GM19023 (cell line): ENCODE results near the gene MAX.

Experiments
- ATAC-seq: cut with Tn5 transposase; IDR thresholded peaks from one replicate; pipeline ENCODE4 v1.9.1; 2021; ENCODE audit warnings: mild to moderate bottlenecking, moderate library complexity; ENCODE audit not compliant: unreplicated experiment

Gene MAX, protein sequence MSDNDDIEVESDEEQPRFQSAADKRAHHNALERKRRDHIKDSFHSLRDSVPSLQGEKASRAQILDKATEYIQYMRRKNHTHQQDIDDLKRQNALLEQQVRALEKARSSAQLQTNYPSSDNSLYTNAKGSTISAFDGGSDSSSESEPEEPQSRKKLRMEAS

DNA sequence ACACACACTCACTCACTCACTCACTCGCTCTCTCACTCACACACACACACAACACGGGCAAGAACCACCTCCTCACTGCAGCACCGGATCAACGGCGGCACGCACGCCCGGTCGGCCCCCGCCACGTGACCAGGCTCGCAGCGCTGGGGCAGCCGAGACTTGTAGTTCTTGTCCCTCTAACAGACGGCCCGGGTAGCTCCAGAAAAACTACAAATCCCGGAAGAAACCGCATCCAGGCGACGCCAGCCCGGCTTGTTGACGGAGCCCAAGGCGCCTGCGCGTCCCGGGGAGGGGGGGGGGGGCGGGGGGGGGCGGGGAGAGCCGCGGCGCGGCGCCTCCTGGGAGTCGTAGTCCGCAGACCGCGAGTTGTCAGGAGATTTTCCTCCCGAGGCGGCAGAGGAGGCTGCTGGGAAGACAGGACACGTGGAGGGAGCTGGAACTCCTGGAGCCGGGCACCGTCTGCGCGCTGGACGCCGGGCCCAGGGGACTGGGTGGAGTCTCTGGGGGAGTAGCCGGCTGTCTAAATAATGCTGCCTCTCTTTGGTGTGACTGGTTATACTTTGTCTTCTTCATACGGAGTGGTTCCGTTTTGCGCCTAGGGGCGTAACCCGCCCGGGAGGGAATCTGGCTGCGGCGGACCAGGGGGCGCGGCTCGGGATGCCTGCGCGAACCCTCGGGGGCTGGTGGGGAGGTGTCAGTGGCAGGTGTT is at the start of gene MAX:
MAX (minus strand) TSS at position 77 of the 709 bp plus-strand sequence. CDS start 178 bp downstream, outside the sequence.
- peak; percentile 91 for ATAC-seq

DNA sequence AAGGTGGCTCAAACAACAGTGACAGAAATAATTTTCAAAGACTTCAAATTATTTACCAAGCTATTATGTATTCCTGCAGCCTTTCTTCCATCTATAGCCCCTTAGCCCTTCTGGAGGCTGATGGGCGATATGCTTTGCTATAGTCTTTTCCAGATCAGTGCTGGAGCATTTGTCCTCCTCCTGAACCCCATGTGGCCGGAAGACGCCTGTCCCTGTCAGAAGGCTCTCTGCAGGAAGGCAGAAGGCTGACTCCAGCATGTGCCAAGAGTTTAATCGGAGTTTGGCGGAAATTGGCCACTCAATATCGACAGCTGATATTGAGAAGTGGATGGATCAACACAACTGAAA is 49.3 kb upstream of the MAX start:
- ATAC-seq: no peak

DNA sequence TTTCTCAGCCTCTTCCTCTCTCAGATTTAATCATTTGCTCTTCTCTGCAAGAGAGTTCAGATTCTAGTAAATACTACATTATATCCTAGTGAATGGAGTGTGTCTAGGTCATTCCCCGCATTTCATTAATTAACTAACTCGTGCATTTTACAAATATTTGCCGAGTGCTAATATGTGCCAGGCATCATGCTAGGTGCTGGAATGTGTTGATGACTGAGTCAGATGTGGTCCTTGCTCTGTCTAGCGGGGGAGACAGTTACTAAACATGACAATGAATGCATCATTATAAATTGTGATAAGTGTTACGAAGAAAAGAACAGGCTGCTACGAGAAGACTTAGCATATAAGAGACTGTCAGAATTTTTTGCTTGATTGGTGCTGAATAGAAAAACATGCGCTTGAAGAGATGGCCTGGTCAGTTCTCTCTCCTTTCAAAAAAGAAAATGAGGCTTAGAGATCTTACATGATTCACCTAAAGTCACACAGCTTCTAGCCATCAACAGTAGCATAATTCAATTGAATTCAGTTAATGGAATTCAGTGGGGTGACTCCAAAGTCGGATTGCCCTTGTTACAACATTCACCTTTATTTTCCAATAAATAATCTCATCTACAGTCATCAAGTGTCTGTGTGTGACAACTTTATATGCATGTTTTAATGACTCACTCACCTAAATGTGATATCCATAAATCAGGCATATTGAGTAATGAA is 48.7 kb upstream of the MAX start:
- ATAC-seq: no peak

DNA sequence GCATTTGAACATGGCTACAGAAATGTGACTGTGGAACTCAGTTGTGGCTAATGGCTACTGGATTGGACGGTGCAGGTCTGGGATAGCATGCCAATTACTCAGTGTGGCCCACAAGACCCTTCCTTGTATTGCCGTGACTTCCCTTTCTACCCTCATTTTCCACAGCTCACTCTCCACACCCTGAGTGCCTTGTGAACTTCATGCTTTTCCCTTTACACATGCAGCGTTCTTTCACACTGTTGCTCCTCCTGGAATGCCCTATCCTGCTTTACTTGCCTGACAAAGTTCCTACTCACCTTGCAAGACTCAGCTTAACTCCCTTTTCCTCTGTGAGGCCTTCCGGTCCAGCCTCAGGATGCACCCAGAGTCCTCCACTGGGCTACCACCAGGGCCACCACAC is 46.8 kb upstream of the MAX start:
- ATAC-seq: no peak

DNA sequence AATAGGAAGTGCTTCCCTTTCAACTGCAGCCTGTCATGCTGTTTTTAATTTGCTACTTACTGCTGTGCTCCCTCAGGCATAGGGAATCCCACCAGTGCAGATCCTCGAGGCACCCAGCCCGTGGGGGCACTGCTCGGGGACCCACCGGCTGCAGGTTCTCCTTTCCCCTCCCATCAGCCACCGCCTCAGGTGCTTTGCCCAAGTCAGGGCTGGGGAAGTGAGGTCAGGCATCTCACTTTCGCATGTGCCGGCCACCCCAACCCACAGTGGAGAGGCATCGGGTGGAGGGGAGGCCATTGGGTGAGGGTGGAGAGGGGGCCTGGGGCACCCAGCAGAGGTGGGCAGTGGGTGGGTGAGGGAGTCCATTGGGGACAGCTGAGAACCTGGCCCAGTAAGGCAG is 41.9 kb upstream of the MAX start:
- no peak for ATAC-seq

DNA sequence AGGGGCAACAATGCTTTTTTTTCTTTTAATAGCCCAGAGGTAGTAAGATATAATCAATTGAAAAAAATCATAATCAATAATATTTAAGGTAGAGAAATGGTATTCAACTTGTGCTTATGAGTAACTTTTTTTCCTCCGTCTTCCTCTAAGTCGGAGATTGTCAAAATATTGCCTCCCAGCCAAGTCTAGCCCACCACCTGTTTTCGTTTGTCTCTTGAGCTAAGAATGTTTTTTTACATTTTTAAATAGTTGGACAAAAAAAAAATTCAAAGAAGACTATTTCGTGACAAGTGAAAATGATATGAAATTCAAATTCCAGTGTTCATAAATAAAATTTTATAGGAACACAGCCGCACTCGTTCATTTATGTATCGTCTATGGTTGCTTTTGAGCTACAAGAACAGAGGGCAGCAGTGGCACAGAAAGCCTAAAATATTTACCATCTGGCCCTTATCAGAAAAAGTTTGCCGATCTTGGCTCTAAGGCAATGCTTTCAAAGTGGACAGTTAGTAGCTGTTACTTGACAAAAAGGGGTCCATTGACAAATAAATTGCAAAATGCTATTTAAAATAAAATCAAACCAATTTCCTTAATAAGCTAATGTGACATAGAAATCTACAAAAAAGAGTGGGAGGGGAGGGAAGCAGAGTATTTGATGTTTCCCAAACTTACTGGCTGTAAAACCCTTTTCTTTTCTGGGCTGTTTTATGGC is 40.8 kb upstream of the MAX start:
- no peak for ATAC-seq

DNA sequence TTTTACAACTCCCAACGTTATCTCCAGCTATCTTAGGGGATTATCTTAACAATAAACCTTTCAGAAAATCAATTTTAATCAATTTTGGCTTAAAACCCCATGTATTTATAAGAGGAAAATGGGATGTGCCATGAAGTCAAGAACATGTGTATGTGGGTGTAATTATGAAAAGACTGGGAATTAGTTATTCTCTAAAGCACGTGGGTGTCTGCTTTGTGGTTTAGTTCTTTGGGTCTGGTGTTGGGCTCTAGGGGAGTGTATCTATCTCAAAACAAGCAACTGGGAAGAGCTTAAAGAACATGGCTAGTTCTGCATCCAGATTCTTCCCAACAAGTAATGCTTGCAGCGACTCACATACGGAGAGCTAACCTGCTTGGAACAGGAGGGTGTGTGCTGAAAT is 40.1 kb upstream of the MAX start:
- ATAC-seq: no peak

DNA sequence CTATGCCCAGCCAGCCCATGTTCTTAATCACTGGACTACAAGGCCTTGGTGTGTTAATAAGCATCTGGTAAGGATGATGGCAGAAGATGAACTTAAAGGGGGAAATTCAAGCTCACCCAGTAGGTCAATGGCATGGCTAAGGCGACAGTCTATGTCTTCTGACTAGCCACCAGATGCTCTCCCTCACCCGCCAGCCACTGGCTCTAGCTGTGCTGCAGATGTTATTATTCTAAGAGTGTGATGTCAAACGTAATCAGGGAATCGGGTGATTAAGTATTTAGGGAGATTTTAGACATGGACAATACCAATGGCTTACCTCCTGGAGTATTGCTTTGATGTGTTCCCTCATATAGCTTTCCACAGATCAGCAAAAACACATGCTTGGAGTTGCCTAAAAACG is 39.2 kb upstream of the MAX start:
- no peak for ATAC-seq

DNA sequence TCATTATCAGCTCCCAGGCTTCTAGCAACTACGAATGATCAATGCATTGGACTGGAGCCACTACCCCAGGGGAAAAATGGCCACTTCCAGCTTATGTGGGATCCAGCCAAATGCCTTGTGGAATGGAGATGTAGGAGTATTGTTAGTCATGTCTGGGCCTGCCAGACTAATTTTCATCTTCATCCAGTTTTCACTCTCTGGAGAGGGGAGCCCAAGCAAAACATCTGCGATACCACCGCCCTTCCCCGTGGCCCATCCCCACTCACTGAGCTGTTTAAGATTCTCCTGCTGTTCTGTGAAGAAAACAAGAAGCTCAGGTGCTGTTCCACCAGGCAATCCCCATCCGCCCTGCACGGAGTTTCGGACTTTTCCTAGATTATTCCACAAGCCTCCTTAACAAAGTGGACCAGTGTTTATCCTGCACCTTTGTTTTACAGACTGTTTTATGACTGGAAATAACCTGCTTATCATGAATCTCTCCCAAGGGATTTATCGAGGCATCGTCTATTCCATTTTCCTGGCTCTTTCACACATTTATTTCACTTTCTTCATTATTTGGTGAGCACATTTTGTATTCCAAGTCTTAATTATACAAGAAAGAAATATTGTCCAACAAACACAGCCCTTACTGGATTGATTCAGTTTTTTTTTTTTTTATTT is 35.5 kb upstream of the MAX start:
- no peak for ATAC-seq

DNA sequence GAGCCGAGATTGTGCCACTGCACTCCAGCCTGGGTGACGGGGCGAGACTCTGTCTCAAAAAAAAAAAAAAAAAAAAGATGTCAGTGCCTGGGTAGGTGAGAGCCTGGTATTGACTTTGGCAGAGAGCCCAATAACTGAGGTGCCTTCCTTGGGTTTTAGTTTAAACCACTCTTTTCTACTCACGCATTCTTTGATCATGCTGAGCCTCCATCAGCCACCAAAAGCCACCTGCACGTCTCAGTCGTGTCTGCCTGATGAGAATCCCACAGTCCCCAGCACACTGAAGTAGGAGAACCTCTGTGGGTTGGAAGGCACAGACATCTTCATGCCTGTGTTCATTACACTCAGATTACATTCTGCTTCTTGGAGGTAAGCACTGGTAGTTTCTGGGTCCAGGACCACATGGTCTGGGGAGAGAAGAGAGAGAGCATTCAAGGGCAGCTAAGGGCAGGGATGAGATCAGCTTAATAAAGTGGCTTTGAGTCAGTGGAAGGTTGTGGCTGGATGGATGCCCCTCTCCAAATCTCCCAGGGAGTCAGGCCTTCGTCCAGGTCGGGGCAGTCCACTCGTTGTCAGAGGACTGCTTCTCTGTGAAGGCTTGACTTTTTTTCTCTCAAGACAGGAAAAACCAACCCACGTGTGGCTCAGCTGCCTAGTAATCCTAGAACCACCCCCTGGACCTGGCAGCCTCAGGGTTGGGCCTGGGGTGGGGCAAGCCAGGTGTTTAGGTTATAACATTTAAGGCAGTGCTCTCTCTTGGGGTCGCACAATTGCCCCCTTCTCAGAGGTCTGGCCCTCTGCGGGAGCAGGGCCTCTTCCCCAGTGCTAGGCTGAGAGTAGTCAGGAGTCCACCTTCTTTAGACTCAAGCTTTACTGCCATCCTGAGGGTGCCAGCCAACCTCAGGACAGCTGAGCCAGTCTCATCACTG is 32.6 kb upstream of the MAX start:
- ATAC-seq: no peak

DNA sequence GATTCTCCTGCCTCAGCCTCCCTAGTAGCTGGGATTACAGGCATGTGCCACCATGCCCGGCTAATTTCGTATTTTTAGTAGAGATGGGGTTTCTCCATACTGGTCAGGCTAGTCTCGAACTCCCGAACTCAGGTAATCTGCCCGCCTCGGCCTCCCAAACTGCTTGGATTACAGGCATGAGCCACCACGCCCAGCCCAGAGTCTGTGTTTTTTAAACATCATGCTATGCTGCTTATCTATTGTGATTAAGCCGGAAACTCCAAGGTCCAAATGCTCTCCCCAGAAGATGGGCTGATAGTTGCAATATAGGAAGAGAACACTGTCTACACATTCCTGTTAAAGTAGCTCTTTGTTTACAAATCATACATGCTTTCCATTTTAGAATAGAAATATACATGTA is 30.5 kb upstream of the MAX start:
- ATAC-seq: no peak

DNA sequence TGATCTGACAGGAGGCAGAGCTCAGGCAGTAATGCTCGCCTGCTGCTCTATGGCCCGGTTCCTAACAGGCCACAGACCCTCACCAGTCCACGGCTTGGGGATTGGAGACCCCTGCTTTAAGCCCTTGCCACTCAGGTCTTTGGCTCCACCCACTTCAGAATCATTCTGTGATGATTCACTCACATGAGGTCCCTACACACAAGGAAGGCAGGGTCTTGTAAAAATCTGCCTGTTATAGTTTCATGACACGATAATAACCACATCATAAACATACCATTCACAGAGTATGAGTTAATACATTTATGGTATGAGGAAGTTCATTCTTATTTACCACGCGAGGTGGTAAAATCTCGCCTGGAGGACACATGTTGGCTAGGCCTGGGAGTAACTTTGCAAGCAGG is 29.0 kb upstream of the MAX start:
- ATAC-seq: no peak

DNA sequence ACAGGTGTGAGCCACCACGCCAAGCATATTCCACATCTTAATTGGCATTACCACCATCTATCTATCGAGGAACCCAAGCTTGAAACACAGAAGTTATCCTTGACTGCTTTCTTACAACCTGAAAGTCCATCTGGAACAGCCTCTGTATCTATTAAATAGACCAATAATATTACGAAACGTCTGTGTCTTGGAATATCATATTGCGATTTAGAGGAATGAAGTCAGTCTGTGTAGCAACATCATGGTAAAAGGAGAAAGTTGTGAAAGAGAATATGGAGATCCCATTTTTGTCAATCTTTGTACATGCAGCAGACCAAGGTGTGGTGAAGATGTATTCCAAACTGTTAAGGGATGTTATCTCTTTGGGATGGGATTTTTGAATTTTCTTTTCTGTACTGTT is 25.8 kb upstream of the MAX start:
- ATAC-seq: no peak

DNA sequence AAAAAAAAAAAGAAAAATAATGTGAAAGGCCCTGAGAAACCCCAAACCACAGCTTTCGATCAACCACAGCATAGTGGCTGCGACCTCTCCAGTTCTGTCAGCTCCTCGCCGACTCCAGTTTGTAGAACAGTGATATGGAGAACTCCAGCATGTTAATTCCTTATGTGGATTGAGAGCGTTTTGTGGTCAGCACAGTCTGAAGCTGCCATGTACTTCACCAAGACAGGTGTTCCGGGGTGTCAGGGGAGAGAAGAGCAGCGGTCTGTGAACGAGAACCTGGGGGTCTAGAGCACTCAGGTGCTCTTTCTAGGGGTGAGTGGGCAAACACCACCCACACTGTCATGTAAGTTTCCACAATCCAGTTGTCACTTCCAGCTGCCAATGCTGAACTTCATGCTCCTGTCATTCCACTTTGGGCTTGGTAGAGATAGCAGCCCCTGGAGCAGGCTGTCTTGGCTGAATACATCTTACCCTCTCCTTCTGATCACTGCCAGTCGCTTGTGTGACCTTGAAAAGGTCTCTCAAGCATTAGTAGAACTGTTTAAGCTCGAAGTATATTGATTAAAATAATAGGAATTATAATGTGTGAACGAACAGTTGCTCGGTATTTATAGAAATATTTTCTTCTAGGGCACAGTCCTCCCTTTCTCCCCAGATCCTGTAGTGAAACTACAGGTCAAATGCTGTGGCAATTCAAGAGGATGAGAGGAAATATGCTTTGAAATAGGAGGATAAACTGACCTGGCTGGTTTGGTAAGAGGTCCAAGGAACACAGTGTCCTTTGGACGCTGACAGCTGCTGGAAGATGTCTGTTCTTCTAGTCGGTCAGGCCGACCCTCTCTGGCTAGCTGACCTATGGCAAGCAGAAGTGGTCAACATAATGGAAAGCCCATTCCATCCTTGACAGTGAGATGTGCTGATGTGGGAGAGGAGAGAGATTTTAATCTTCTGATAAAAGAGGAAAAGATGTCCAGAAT is 15.7 kb upstream of the MAX start:
- no peak for ATAC-seq

DNA sequence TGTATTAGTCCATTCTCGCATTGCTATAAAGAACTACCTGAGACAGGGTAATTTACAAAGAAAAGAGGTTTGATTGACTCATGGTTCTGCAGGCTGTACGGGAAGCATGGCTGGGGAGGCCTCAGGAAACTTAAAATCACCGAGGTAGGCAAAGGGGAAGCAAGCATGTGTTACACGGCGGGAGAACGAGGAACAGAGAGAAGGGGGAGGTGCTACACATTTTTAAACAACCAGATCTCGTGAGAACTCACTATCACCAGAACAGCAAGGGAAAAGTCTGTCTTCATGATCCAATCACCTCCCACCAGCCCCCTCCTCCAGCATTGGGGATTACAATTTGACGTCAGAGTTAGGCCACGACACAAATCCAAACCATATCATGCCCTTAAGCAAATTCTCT is 13.3 kb upstream of the MAX start:
- no peak for ATAC-seq

DNA sequence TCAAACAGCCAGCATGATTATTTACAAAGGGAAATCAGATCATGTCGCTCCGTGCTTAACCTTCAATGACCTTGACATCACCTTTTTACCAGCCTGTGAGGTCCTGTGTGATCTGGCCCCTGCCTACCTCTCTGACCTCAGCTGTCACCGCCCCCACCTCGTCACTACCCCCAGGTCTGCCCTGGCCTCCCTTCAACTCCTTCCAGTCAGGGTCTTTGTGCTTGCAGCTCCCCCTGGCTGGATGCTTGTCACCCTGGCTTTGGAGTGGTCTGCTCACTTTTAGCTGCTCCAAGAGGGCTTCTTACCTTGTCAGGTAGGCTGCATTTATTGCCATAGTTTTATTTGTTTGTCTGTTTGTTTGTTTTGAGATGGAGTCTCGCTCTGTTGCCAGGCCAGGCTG is 8.2 kb upstream of the MAX start:
- no peak for ATAC-seq

DNA sequence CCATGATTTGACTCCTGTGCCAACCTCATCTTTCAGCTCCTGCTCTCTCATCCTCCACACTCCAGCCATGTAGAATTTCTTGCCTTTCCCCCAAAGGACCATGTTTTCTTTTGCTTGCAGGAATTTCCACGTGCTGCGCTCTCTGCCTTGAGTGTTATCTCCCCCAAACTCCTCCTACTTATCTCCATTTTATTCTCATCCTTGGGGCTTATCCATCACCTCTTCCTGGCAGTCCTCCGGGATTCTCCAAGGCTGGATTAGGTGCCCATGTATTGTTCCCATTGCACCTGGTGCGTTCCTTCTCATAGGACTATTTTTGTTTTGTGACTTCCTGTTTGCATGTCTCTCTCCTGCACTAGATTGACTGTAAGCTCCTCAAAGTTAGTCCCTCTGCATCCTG is 7.0 kb upstream of the MAX start:
- ATAC-seq: no peak

DNA sequence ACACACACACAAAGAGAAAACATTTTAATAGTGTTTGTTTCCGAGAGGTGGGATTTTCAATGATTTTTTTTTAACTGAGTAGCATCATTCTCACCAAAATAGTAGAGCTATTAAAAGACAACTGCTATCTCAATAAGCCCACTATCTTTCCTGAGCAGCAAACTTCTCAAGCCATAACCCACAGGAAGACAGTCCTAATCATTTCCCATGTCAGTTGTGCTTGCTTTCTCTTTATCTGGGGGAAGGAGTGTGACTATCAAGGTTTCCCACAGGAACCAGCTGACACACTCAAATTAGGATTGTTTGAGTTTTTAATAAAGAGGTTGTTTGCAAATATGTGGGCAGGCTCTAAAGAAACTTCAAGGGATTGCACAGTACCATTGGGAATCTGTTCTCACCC is 4.9 kb upstream of the MAX start:
- no peak for ATAC-seq

DNA sequence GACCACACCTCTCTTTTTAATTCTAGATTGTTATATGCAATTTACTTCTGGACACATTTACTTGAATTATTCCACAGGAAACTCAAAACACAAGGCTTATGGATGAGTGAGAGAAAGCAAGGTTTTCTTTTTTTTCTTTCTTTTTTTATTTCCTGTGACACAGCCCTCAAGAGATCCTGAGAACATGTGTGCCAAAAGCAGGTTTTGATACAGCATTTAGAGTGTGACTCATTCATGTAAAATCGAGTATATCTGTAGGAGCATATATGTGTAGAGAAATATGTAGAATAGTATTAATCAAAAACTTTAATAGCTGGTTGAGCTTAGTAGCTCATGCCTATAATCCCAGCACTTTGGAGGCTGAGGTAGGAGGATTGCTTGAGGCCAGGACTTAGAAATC is 4.4 kb upstream of the MAX start:
- ATAC-seq: no peak
